Measurements from ENCODE around the gene NUP93. TPM values are rescaled to one million over a fixed set of nuclear protein-coding genes. Genes with fewer than 3 reads are reported as not detected.

Gene NUP93
- polyA plus RNA-seq, 2 of the 4 experiments (the other 2 are of a cell fraction), result 87.3 to 91.4 TPM

- TF ChIP-seq ELK1 (IDR thresholded peaks at IDR 0.05; ENCODE audit: low read depth, low read length), result no peak
Observed at GRCh38 chr16:56851671-56852400, 121.9 kb downstream of the NUP93 start (continued).

GRCh38 chr16:56852401-56852730 is 122.4 kb downstream of the NUP93 start:
- H3K4me3 ChIP-seq, result no peak overlapping the region
- CTCF ChIA-PET, result interaction anchor here (0.9 to 12.8 kb wide), 13 partner anchors 8 to 66 kb away, joined by 3 to 151 read pairs (median 6); partner anchors contain the start of gene SLC12A3
- no peak for FAIRE-seq
- no peaks in the 10 kb centered on the region for H3K9me3 ChIP-seq
- POLR2A ChIA-PET, result no interaction called here
- no peak for ATAC-seq
- TF ChIP-seq CBX8 (IDR thresholded peaks at IDR 0.05) (no peak), RFX5 (IDR thresholded peaks at IDR 0.05) (no peak), MAZ (IDR thresholded peaks at IDR 0.05; ENCODE audit: borderline replicate concordance, low read depth, low read length) (no peak), RNF2 (IDR thresholded peaks at IDR 0.05; ENCODE audit: borderline replicate concordance, low read depth) (no peak), CHD2 (IDR thresholded peaks at IDR 0.05; ENCODE audit: low read length, partially characterized antibody) (no peak), JUNB (IDR thresholded peaks at IDR 0.05) (no peak), PHF8 (IDR thresholded peaks at IDR 0.05; ENCODE audit: borderline replicate concordance, low read depth) (no peak)
- 76% methylated on average over 3 of the region's 3 CpGs for WGBS (ENCODE audit: missing lambda C conversion rate)
- H3K4me1 ChIP-seq, result peaks cover 55% of the 10 kb centered on the region
- no peak overlapping the region for H3K4me2 ChIP-seq
- 0 out of 6 replicates have a peak overlapping the region, but pooled peaks of 1 of the 2 experiments have one; percentile 68 for H3K27ac ChIP-seq
- no peak for DNase-seq (ENCODE audit: low read depth in 1 of 2, low spot score in 1 of 2)

DNA sequence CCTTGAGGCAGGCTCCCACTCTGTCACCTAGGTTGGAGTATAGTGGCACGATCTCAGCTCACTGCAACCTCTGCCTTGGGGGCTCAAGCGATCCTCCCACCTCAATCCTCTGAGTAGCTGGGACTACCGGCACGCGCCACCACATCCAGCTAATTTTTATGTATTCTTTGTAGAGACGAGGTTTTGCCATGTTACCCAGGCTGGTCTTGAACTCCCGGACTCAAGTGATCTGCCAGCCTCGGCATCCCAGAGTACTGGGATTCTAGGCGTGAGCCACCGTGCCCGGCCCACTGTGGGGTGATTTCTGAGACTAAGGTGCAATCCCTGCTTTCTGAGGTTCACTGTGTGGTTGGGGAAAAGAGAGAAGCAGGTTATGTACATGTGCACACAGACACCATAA is 123.0 kb downstream of the NUP93 start:
- H3K4me1 ChIP-seq, result peaks cover 52% of the 10 kb centered on the region
- H3K27ac ChIP-seq, result no peak overlapping the region
- TF ChIP-seq KDM5A (IDR thresholded peaks at IDR 0.05), result no peak
- TF ChIP-seq, protein P1, sequence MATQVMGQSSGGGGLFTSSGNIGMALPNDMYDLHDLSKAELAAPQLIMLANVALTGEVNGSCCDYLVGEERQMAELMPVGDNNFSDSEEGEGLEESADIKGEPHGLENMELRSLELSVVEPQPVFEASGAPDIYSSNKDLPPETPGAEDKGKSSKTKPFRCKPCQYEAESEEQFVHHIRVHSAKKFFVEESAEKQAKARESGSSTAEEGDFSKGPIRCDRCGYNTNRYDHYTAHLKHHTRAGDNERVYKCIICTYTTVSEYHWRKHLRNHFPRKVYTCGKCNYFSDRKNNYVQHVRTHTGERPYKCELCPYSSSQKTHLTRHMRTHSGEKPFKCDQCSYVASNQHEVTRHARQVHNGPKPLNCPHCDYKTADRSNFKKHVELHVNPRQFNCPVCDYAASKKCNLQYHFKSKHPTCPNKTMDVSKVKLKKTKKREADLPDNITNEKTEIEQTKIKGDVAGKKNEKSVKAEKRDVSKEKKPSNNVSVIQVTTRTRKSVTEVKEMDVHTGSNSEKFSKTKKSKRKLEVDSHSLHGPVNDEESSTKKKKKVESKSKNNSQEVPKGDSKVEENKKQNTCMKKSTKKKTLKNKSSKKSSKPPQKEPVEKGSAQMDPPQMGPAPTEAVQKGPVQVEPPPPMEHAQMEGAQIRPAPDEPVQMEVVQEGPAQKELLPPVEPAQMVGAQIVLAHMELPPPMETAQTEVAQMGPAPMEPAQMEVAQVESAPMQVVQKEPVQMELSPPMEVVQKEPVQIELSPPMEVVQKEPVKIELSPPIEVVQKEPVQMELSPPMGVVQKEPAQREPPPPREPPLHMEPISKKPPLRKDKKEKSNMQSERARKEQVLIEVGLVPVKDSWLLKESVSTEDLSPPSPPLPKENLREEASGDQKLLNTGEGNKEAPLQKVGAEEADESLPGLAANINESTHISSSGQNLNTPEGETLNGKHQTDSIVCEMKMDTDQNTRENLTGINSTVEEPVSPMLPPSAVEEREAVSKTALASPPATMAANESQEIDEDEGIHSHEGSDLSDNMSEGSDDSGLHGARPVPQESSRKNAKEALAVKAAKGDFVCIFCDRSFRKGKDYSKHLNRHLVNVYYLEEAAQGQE (IDR thresholded peaks at IDR 0.05), result no peak
- no peak for TF ChIP-seq ZFP36 (IDR thresholded peaks at IDR 0.05; ENCODE audit: borderline replicate concordance, partially characterized antibody)
- TF ChIP-seq CBX2 (IDR thresholded peaks at IDR 0.05; ENCODE audit: borderline replicate concordance, low read depth), result no peak
- TF ChIP-seq NFE2L2 (conservative IDR thresholded peaks at IDR 0.05; ENCODE audit: low read length), result no peak
- TF ChIP-seq CTCF (IDR thresholded peaks at IDR 0.05), result no peak
- TF ChIP-seq RCOR1 (IDR thresholded peaks at IDR 0.05; ENCODE audit: low read depth, low read length), result no peak
- TF ChIP-seq GATA3 (IDR thresholded peaks at IDR 0.05; ENCODE audit: borderline replicate concordance), result no peak
- TF ChIP-seq, protein P2, sequence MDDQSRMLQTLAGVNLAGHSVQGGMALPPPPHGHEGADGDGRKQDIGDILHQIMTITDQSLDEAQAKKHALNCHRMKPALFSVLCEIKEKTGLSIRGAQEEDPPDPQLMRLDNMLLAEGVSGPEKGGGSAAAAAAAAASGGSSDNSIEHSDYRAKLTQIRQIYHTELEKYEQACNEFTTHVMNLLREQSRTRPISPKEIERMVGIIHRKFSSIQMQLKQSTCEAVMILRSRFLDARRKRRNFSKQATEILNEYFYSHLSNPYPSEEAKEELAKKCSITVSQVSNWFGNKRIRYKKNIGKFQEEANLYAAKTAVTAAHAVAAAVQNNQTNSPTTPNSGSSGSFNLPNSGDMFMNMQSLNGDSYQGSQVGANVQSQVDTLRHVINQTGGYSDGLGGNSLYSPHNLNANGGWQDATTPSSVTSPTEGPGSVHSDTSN (IDR thresholded peaks at IDR 0.05), result no peak
- no peaks in the 10 kb centered on the region for H3K9me3 ChIP-seq
- no peak for DNase-seq (ENCODE audit: low read depth in 1 of 2, low spot score in 1 of 2)
- no peak overlapping the region for H3K4me2 ChIP-seq
- POLR2A ChIA-PET, result no interaction called here
- no peak for ATAC-seq
- WGBS (ENCODE audit: missing lambda C conversion rate), result 94% methylated on average over 11 of the region's 11 CpGs
- CTCF ChIA-PET, result interaction anchor here (1.3 to 12.8 kb wide), 7 partner anchors 9 to 110 kb away, joined by 4 to 151 read pairs (median 6); partner anchors contain the start of gene SLC12A3
- FAIRE-seq, result no peak
- no peak overlapping the region for H3K4me3 ChIP-seq
